PC-9 (cell line): Measurements from ENCODE around the gene PIK3R1. TPM values are rescaled to one million over a fixed set of nuclear protein-coding genes. Genes with fewer than 3 reads are reported as not detected.

ENCODE experiments used
- BruUV-seq: library from RNA; stranded (reverse); fragments of 400-500 nt; replicated peaks from 2 replicates; lab custom pipeline; 2021; lab: Mats Ljungman, UMichigan
- CTCF ChIA-PET: fragments of 300-600 bp; sonication (Branson Sonifier 250); formaldehyde crosslinking; loops from one replicate; lab custom pipeline; 2022; ENCODE audit warnings: antibody characterized with exemption; lab: Charles Lee
- POLR2A ChIA-PET: fragments of 300-600 bp; sonication (Branson Sonifier 250); formaldehyde crosslinking; loops from one replicate; lab custom pipeline; 2022; ENCODE audit warnings: antibody characterized with exemption; ENCODE audit not compliant: unreplicated experiment; lab: Charles Lee
- DNase-seq, 2 experiments: peaks; one replicate each; pipeline versions ENCODE4 v3.0.0 to v3.0.0-alpha.2; 2015 to 2022; ENCODE audit warnings: mixed read lengths in 1 of 2
- H2AFZ ChIP-seq: fragments of 200-600 bp; sonication (generic); 2 replicates; pipeline ENCODE4 v1.8.1; 2017; ENCODE audit warnings: antibody characterized with exemption
- H3F3A ChIP-seq: fragments of 200-600 bp; sonication (generic); 2 replicates; pipeline ENCODE4 v1.8.1; 2017; ENCODE audit warnings: antibody characterized with exemption, mild to moderate bottlenecking, low read depth; ENCODE audit not compliant: insufficient read depth
- H3K27ac ChIP-seq: fragments of 200-600 bp; sonication (generic); 2 replicates; pipeline ENCODE4 v1.6.1; 2016; ENCODE audit warnings: mixed run types
- H3K27me3 ChIP-seq: fragments of 200-600 bp; sonication (generic); 2 replicates; pipeline ENCODE4 v1.6.1; 2016; ENCODE audit warnings: low read depth, mixed run types; ENCODE audit not compliant: insufficient read depth
- H3K36me3 ChIP-seq: fragments of 200-600 bp; sonication (generic); 2 replicates; pipeline ENCODE4 v1.6.1; 2016; ENCODE audit warnings: low read depth, mixed run types
- H3K4me1 ChIP-seq: fragments of 200-600 bp; sonication (generic); replicated peaks from 2 replicates; pipeline ENCODE4 v1.6.1; 2016; ENCODE audit warnings: mixed run types; ENCODE audit not compliant: insufficient read depth
- H3K4me2 ChIP-seq: fragments of 200-600 bp; sonication (generic); 2 replicates; pipeline ENCODE4 v1.6.1; 2017; ENCODE audit warnings: mixed run types
- H3K4me3 ChIP-seq: fragments of 200-600 bp; sonication (generic); 2 replicates; pipeline ENCODE4 v1.6.1; 2016; ENCODE audit warnings: mixed run types
- H3K79me2 ChIP-seq: fragments of 200-600 bp; sonication (generic); 2 replicates; pipeline ENCODE4 v1.6.1; 2017; ENCODE audit warnings: low read depth, mixed run types
- H3K9me2 ChIP-seq: fragments of 200-600 bp; sonication (generic); 2 replicates; pipeline ENCODE4 v1.8.1; 2017; ENCODE audit warnings: mild to moderate bottlenecking; ENCODE audit not compliant: insufficient read depth
- H3K9me3 ChIP-seq: fragments of 200-600 bp; sonication (generic); 2 replicates; pipeline ENCODE4 v1.8.1; 2016; ENCODE audit warnings: low read depth; ENCODE audit not compliant: insufficient read depth
- H4K20me1 ChIP-seq: fragments of 200-600 bp; sonication (generic); 2 replicates; pipeline ENCODE4 v1.8.1; 2017; ENCODE audit not compliant: insufficient read depth
- CTCF ChIP-seq: fragments of 200-600 bp; sonication (generic); conservative IDR thresholded peaks from 2 replicates; pipeline ENCODE4 v1.6.1; 2017; ENCODE audit warnings: mixed run types, antibody characterized with exemption, mild to moderate bottlenecking, moderate library complexity
- EZH2 ChIP-seq: fragments of 200-600 bp; sonication (generic); IDR thresholded peaks from 2 replicates; pipeline ENCODE4 v1.8.0; 2017; ENCODE audit warnings: antibody characterized with exemption, low read depth
- intact Hi-C: fragments of 100-400 bp; cut with micrococcal nuclease; formaldehyde crosslinking; loops from one replicate; pipeline ENCODE4 v1.10.0; 2022; ENCODE audit not compliant: unreplicated experiment
- total RNA-seq: library from RNA; stranded (reverse); gene quantifications from 2 replicates; pipeline ENCODE4 v1.2.3, GENCODE V29; 2021

Gene PIK3R1
- total RNA-seq, 1 experiment from 2014 or later, result 15.9 TPM

DNA sequence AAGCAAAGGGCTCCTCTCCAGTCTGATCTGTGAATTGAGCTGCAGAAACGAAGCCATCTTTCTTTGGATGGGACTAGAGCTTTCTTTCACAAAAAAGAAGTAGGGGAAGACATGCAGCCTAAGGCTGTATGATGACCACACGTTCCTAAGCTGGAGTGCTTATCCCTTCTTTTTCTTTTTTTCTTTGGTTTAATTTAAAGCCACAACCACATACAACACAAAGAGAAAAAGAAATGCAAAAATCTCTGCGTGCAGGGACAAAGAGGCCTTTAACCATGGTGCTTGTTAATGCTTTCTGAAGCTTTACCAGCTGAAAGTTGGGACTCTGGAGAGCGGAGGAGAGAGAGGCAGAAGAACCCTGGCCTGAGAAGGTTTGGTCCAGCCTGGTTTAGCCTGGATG, 82.1 kb downstream of the PIK3R1 start:
- H3K27me3 ChIP-seq, result no peaks in the 10 kb centered on the region
- no peak overlapping the region for H3K4me2 ChIP-seq
- H3K4me1 ChIP-seq, result peaks cover 22% of the 10 kb centered on the region
- no TSS peak for BruUV-seq
- no peaks in the 10 kb centered on the region for H4K20me1 ChIP-seq
- no peaks in the 10 kb centered on the region for H3K9me2 ChIP-seq
- H3F3A ChIP-seq, result peaks cover 15% of the 10 kb centered on the region; the same call in 1 of the 2 replicates
- TF ChIP-seq CTCF (no peak), EZH2 (no peak)
- no peak for DNase-seq
- intact Hi-C loops, result no loop called here
- ChIA-PET POLR2A (no interaction called here), CTCF (no interaction called here)
- peaks cover 16% of the 10 kb centered on the region for H3K36me3 ChIP-seq
- H3K79me2 ChIP-seq, result no peaks in the 10 kb centered on the region
- H3K9me3 ChIP-seq, result no peaks in the 10 kb centered on the region
- no peak overlapping the region for H2AFZ ChIP-seq
- H3K4me3 ChIP-seq, result no peak overlapping the region
- no peak overlapping the region for H3K27ac ChIP-seq

DNA sequence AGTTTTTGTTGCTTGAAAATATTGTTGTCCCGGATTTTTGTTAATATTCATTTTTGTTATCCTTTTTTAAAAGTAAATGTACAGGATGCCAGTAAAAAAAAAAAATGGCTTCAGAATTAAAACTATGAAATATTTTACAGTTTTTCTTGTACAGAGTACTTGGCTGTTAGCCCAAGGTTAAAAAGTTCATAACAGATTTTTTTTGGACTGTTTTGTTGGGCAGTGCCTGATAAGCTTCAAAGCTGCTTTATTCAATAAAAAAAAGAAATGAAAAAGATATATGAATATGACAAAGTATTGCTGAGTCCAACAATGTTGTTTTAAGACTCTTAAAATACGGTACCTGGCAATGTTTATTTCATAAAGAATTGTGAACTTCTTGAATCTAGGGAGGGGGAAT, 82.9 kb downstream of the PIK3R1 start:
- CTCF ChIA-PET, result interaction anchor here (0.6 kb wide), 1 partner anchor 81 kb away, joined by 3 read pairs; no protein-coding TSS in a partner anchor
- H3K36me3 ChIP-seq, result peaks cover 16% of the 10 kb centered on the region

DNA sequence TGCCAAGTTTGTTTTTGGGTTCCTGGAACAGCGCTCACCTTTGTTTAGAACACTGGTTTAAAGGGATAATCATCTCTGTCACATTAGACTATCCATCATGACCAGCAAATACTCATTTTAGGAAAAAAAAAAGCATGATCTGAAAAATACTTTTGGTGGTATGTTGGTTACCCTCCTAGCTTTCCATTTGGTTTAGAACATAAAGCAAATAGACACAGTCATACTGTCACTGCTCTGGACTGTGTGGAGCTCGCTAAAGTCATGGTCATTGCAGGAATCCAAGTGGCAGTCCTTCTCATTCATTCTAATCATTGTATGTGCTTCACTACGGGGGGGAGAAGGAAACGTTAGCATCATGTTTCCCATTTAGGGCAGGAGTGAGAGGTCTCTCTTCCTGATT, 83.5 kb downstream of the PIK3R1 start:
- Histone ChIP-seq H3K79me2 (no peaks in the 10 kb centered on the region), H2AFZ (no peak overlapping the region), H3K27ac (no peak overlapping the region), H3K9me2 (no peaks in the 10 kb centered on the region), H3K9me3 (no peaks in the 10 kb centered on the region), H3K36me3 (peaks cover 13% of the 10 kb centered on the region), H3K4me1 (peaks cover 22% of the 10 kb centered on the region), H3K27me3 (no peaks in the 10 kb centered on the region), H3K4me3 (no peak overlapping the region), H3F3A (peaks cover 15% of the 10 kb centered on the region; the same call in 1 of the 2 replicates), H3K4me2 (no peak overlapping the region), H4K20me1 (no peaks in the 10 kb centered on the region)
- CTCF ChIA-PET, result interaction anchor here (0.5 kb wide), 1 partner anchor 27 kb away, joined by 8 read pairs; no protein-coding TSS in a partner anchor
- no peak for TF ChIP-seq EZH2
- no peak for TF ChIP-seq CTCF
- intact Hi-C loops, result no loop called here
- POLR2A ChIA-PET, result no interaction called here
- DNase-seq, result no peak
- BruUV-seq, result no TSS peak

More for the DNA sequence above, 82.9 kb downstream of the PIK3R1 start:
- no peak for TF ChIP-seq CTCF
- no peak for TF ChIP-seq EZH2
- no peak overlapping the region for H2AFZ ChIP-seq
- peaks cover 22% of the 10 kb centered on the region for H3K4me1 ChIP-seq
- no peaks in the 10 kb centered on the region for H3K9me2 ChIP-seq
- no peak overlapping the region for H3K27ac ChIP-seq
- DNase-seq, result no peak
- H3K27me3 ChIP-seq, result no peaks in the 10 kb centered on the region
- H3K4me2 ChIP-seq, result no peak overlapping the region
- no peak overlapping the region for H3K4me3 ChIP-seq
- no peaks in the 10 kb centered on the region for H3K79me2 ChIP-seq
- no peaks in the 10 kb centered on the region for H4K20me1 ChIP-seq
- H3K9me3 ChIP-seq, result no peaks in the 10 kb centered on the region
- no TSS peak for BruUV-seq
- intact Hi-C loops, result no loop called here
- H3F3A ChIP-seq, result peaks cover 15% of the 10 kb centered on the region; the same call in 1 of the 2 replicates
- POLR2A ChIA-PET, result no interaction called here
